ENCODE data around the gene ATP6V0A1.
"Not testable (repeated sequence)": the region's sequence is repeated elsewhere in the genome, so short reads cannot be mapped to it uniquely, and the experiment has no call there.

The ATP6V0A1 gene

DNA sequence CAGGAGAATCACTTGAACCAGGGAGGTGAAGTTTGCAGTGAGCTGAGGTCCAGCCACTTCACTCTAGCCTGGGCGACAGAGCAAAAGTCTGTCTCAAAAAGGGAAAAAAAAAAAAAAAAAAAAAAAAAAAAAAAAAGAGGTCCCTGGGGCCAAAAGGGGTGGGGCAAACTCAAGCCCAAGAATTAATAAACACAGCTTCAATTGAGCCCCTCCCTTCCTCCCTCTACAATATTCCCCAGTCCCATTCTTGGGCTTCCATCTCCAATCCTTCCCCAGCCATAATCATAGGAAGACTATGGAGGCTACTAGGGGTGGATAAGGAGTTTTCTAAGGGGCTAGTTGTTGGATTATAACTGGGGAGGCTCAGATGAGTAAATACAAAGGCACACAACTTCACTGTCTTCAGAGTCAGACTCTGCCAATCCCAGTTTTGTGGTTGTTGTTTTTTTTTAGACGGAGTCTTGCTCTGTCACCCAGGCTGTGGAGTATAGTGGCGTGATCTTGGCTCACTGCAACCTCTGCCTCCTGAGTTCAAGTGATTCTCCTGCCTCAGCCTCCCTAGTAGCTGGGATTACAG, 45.1 kb upstream of the ATP6V0A1 start:
- TF ChIP-seq, protein P1, sequence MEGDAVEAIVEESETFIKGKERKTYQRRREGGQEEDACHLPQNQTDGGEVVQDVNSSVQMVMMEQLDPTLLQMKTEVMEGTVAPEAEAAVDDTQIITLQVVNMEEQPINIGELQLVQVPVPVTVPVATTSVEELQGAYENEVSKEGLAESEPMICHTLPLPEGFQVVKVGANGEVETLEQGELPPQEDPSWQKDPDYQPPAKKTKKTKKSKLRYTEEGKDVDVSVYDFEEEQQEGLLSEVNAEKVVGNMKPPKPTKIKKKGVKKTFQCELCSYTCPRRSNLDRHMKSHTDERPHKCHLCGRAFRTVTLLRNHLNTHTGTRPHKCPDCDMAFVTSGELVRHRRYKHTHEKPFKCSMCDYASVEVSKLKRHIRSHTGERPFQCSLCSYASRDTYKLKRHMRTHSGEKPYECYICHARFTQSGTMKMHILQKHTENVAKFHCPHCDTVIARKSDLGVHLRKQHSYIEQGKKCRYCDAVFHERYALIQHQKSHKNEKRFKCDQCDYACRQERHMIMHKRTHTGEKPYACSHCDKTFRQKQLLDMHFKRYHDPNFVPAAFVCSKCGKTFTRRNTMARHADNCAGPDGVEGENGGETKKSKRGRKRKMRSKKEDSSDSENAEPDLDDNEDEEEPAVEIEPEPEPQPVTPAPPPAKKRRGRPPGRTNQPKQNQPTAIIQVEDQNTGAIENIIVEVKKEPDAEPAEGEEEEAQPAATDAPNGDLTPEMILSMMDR (IDR thresholded peaks at IDR 0.05; ENCODE audit: low read depth, low read length), result no peak
- no peak overlapping the region for H3K4me3 ChIP-seq (ENCODE audit: low read depth, low read length)
- DNase-seq (ENCODE audit: low read depth), result no peak

DNA sequence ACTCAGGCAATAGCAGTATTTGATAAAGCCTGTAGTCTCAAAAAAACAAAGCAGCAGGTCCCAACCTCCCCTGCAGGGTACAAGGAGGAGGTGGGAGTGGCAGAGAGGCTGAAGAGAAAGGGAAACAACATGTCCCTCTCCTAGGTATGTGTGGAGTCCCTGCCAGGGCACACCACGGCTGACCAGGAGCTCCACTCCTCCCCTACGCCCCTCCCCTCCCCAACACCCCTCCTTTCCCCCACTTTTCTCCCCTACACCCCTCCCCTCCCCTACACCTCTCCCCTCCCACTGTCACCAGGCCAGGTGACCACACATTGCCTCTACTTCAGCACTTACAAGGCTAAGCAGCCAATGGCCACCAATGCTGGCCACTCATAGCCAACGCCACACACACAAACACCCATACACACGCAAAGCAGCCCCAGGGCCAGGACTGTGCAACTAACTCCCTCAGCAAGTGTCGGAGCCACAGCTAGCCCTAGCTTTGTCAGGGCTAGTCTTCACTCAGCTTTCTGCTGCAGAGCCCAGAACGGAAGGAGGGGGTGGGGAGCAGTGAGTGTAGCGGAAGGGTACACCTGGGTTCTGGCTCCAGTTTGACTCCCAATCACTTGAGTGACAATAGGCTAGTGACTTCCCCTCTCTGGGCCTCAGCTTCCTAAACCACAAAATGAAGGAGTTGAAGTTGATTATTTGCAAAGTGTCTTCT, 43.8 kb upstream of the ATP6V0A1 start:
- 0 out of 2 replicates have a peak, but pooled peaks have one; percentile 12 for TF ChIP-seq MYC (IDR thresholded peaks at IDR 0.05; ENCODE audit: low read depth, low read length)
- TF ChIP-seq, protein P1 (IDR thresholded peaks at IDR 0.05; ENCODE audit: low read depth, low read length), result no peak
- no peak overlapping the region for H3K4me3 ChIP-seq (ENCODE audit: low read depth, low read length)
- peak; percentile 50 for DNase-seq (ENCODE audit: low read depth)

DNA sequence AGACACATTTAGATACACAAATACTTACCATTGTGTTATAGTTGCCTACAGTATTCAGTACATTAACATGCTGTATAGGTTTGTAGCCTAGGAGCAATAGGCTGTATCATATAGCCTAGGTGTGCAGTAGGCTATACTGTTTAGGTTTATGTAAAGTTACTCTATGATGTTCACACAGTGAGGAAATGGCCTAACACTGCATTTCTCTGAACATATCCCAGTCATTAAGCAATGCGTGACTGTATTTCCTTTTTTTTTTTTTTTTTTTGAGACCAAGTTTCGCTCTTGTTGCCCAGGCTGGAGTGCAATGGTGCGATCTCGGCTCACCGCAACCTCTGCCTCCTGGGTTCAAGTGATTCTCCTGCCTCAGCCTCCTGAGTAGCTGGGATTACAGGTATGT, 40.7 kb upstream of the ATP6V0A1 start:
- H3K4me3 ChIP-seq (ENCODE audit: low read depth, low read length); DNase-seq (ENCODE audit: low read depth): not testable (repeated sequence)

DNA sequence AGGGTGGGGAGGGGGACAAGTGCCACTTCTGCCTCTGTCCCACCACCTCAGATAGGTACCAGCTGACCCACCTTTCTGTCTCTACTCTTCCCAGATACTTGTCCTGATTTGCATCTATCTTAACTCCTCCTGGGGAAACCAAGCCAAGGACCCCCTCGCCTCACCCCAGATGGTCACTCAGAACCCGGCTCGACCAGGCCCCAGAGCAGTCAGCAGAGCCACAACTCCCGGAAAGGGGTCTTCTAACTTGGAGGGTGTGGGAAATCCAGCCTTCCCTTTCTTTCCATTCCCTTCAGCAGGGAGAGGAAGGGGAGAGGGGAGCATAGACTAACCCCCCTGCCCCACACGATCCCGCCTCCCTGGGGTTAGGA, 37.6 kb upstream of the ATP6V0A1 start:
- no peak for DNase-seq (ENCODE audit: low read depth)
- TF ChIP-seq MYC (IDR thresholded peaks at IDR 0.05; ENCODE audit: low read depth, low read length) (no peak), POLR2A (IDR thresholded peaks at IDR 0.05; ENCODE audit: extremely low read depth, insufficient read length) (no peak)
- TF ChIP-seq, protein P1 (IDR thresholded peaks at IDR 0.05; ENCODE audit: low read depth, low read length), result no peak
- TF ChIP-seq, protein P2, sequence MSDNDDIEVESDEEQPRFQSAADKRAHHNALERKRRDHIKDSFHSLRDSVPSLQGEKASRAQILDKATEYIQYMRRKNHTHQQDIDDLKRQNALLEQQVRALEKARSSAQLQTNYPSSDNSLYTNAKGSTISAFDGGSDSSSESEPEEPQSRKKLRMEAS (IDR thresholded peaks at IDR 0.05; ENCODE audit: low read depth, low read length), result no peak
- no peak overlapping the region for H3K4me3 ChIP-seq (ENCODE audit: low read depth, low read length)

DNA sequence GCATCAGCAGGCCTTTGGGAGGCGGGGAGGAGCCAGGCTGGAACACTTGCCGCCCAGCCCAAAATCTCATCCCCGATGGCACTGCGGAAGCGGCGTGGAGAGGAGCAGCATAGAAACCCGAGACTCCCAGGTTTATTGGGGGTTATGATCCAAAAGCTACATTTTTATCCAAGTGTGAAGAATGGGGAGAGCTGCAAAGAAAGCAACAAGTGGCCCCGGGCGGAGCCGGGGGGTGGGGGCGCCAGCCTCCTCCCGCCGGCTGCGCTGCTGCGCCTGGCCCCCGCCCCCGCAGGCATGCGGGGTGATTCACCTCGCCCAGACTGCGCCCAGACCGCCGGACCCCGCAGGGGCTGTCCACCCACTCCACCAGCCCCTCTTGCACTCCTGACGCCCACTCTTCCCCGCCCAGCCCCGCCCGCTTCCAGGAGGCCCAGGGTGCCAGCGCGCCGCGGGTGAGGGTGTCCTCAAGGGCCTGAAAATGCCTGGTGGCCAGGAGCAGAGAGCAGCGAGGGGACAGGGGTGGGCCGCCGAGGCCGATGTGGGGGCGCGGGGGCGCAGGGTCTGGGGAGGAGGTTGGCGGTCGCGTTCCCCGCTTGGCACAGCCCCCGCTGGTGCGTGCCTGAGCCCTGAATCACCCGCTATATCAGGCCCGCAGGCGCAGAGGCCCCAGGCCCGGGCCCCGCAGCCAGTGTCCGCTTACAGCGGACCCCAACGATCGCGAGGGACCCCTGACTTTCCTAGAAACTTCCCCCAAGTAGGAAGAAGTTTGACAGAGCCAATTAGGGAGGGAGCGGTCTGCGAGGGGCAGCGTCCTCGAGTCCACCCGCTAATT, 37.0 kb upstream of the ATP6V0A1 start:
- TF ChIP-seq, protein P2 (IDR thresholded peaks at IDR 0.05; ENCODE audit: low read depth, low read length), result no peak
- TF ChIP-seq POLR2A (IDR thresholded peaks at IDR 0.05; ENCODE audit: extremely low read depth, insufficient read length) (no peak), MYC (IDR thresholded peaks at IDR 0.05; ENCODE audit: low read depth, low read length) (no peak)
- TF ChIP-seq, protein P1 (IDR thresholded peaks at IDR 0.05; ENCODE audit: low read depth, low read length), result no peak
- peak; percentile 35 for DNase-seq (ENCODE audit: low read depth)
- H3K4me3 ChIP-seq (ENCODE audit: low read depth, low read length), result no peak overlapping the region

DNA sequence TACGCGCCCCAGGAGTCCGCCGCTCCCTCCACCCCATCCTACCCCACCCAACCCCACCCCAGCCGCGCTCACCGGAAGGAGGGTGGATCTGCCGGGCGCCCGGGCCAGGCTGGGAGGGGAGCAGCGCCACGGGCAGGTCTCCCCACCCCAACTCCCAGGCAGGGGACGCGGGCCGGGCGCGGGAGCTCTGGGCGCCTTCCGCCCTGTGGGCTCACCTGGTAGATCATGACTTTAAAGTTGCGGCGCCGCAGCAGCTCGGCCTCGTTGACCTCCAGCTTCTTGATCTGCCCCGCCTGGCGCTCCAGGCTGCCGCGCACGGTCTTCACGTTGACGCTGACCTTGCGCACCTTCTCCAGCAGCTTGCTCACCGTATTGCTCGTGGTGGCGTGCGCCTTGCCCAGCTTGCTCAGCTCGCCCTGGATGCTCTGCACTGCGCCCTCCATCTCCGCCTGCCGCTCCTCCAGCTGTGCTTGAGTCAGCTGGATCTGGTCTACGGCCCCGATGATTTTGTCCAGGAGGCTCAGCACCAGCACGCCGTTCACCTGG, 36.2 kb upstream of the ATP6V0A1 start:
- no peak for TF ChIP-seq MYC (IDR thresholded peaks at IDR 0.05; ENCODE audit: low read depth, low read length)
- TF ChIP-seq, protein P2 (IDR thresholded peaks at IDR 0.05; ENCODE audit: low read depth, low read length), result no peak
- H3K4me3 ChIP-seq (ENCODE audit: low read depth, low read length), result no peak overlapping the region
- peak; percentile 21 for DNase-seq (ENCODE audit: low read depth)

Measured in NB4 (cell line).